ENCODE data around the gene IGSF3. TPM values are rescaled to one million over a fixed set of nuclear protein-coding genes. Genes with fewer than 3 reads are reported as not detected.
"Not testable (repeated sequence)": the region's sequence is repeated elsewhere in the genome, so short reads cannot be mapped to it uniquely, and the experiment has no call there.

The IGSF3 gene
- total RNA-seq, 1 experiment from 2014 or later, result not detected

- H3K4me2 ChIP-seq (ENCODE audit: low read depth, low read length, poor library complexity, severe bottlenecking); H3K79me2 ChIP-seq (ENCODE audit: low read length); DNase-seq; H3K9me2 ChIP-seq (replicated peaks; ENCODE audit: insufficient read depth, low read length); H2AFZ ChIP-seq (ENCODE audit: low read length); H3K4me1 ChIP-seq (ENCODE audit: low read length); H3K36me3 ChIP-seq (ENCODE audit: insufficient read depth, low read length); H3K9me3 ChIP-seq (ENCODE audit: low read length); H3K27me3 ChIP-seq (ENCODE audit: low read length); H3K4me3 ChIP-seq (ENCODE audit: low read length); H3K9ac ChIP-seq (ENCODE audit: low read length); H3K27ac ChIP-seq (ENCODE audit: low read length); H4K20me1 ChIP-seq (ENCODE audit: insufficient read depth, low read depth, low read length): not testable (repeated sequence)
Measured at GRCh38 chr1:116636584-116636983, 30.9 kb downstream of the IGSF3 start.

- H3K36me3 ChIP-seq (ENCODE audit: insufficient read depth, low read length); H3K27ac ChIP-seq (ENCODE audit: low read length); H3K4me2 ChIP-seq (ENCODE audit: low read depth, low read length, poor library complexity, severe bottlenecking); H3K27me3 ChIP-seq (ENCODE audit: low read length); DNase-seq; H3K4me3 ChIP-seq (ENCODE audit: low read length); H3K79me2 ChIP-seq (ENCODE audit: low read length); H3K4me1 ChIP-seq (ENCODE audit: low read length); H2AFZ ChIP-seq (ENCODE audit: low read length); H3K9me3 ChIP-seq (ENCODE audit: low read length); H3K9me2 ChIP-seq (replicated peaks; ENCODE audit: insufficient read depth, low read length); H4K20me1 ChIP-seq (ENCODE audit: insufficient read depth, low read depth, low read length); H3K9ac ChIP-seq (ENCODE audit: low read length): not testable (repeated sequence)
Measured at GRCh38 chr1:116634386-116634785, 33.1 kb downstream of the IGSF3 start.

GRCh38 chr1:116631996-116632925 is 35.3 kb downstream of the IGSF3 start:
- H3K9me3 ChIP-seq (ENCODE audit: low read length); H3K4me2 ChIP-seq (ENCODE audit: low read depth, low read length, poor library complexity, severe bottlenecking); H3K27me3 ChIP-seq (ENCODE audit: low read length); H4K20me1 ChIP-seq (ENCODE audit: insufficient read depth, low read depth, low read length); H3K4me3 ChIP-seq (ENCODE audit: low read length); H3K36me3 ChIP-seq (ENCODE audit: insufficient read depth, low read length); H3K27ac ChIP-seq (ENCODE audit: low read length); H3K4me1 ChIP-seq (ENCODE audit: low read length); H3K79me2 ChIP-seq (ENCODE audit: low read length); DNase-seq; H2AFZ ChIP-seq (ENCODE audit: low read length); H3K9me2 ChIP-seq (replicated peaks; ENCODE audit: insufficient read depth, low read length); H3K9ac ChIP-seq (ENCODE audit: low read length): not testable (repeated sequence)

- H3K9ac ChIP-seq (ENCODE audit: low read length); DNase-seq; H3K9me3 ChIP-seq (ENCODE audit: low read length); H3K27me3 ChIP-seq (ENCODE audit: low read length); H2AFZ ChIP-seq (ENCODE audit: low read length); H3K36me3 ChIP-seq (ENCODE audit: insufficient read depth, low read length); H3K4me2 ChIP-seq (ENCODE audit: low read depth, low read length, poor library complexity, severe bottlenecking); H3K4me3 ChIP-seq (ENCODE audit: low read length); H3K4me1 ChIP-seq (ENCODE audit: low read length); H3K79me2 ChIP-seq (ENCODE audit: low read length); H3K27ac ChIP-seq (ENCODE audit: low read length); H3K9me2 ChIP-seq (replicated peaks; ENCODE audit: insufficient read depth, low read length); H4K20me1 ChIP-seq (ENCODE audit: insufficient read depth, low read depth, low read length): not testable (repeated sequence)
Measured at GRCh38 chr1:116631554-116631953, 36.0 kb downstream of the IGSF3 start.

- not testable (repeated sequence) for H3K4me1 ChIP-seq (ENCODE audit: low read length); H3K79me2 ChIP-seq (ENCODE audit: low read length); H4K20me1 ChIP-seq (ENCODE audit: insufficient read depth, low read depth, low read length); DNase-seq; H3K4me2 ChIP-seq (ENCODE audit: low read depth, low read length, poor library complexity, severe bottlenecking); H3K27ac ChIP-seq (ENCODE audit: low read length); H3K9ac ChIP-seq (ENCODE audit: low read length); H3K27me3 ChIP-seq (ENCODE audit: low read length); H3K4me3 ChIP-seq (ENCODE audit: low read length); H3K36me3 ChIP-seq (ENCODE audit: insufficient read depth, low read length); H3K9me3 ChIP-seq (ENCODE audit: low read length); H2AFZ ChIP-seq (ENCODE audit: low read length); H3K9me2 ChIP-seq (replicated peaks; ENCODE audit: insufficient read depth, low read length)
Measured at GRCh38 chr1:116630057-116630456, 37.5 kb downstream of the IGSF3 start.

- not testable (repeated sequence) for H3K27ac ChIP-seq (ENCODE audit: low read length); H3K27me3 ChIP-seq (ENCODE audit: low read length); H3K4me1 ChIP-seq (ENCODE audit: low read length); H3K9ac ChIP-seq (ENCODE audit: low read length); H3K4me2 ChIP-seq (ENCODE audit: low read depth, low read length, poor library complexity, severe bottlenecking); H3K36me3 ChIP-seq (ENCODE audit: insufficient read depth, low read length); H3K9me2 ChIP-seq (replicated peaks; ENCODE audit: insufficient read depth, low read length); DNase-seq; H3K79me2 ChIP-seq (ENCODE audit: low read length); H2AFZ ChIP-seq (ENCODE audit: low read length); H3K9me3 ChIP-seq (ENCODE audit: low read length); H4K20me1 ChIP-seq (ENCODE audit: insufficient read depth, low read depth, low read length); H3K4me3 ChIP-seq (ENCODE audit: low read length)
Measured at GRCh38 chr1:116629441-116629840, 38.1 kb downstream of the IGSF3 start.

GRCh38 chr1:116628448-116628847 is 39.1 kb downstream of the IGSF3 start:
- Histone ChIP-seq H4K20me1 (ENCODE audit: insufficient read depth, low read depth, low read length) (no peaks in the 10 kb centered on the region), H3K9ac (ENCODE audit: low read length) (no peak overlapping the region), H3K9me3 (ENCODE audit: low read length) (no peaks in the 10 kb centered on the region), H3K4me2 (ENCODE audit: low read depth, low read length, poor library complexity, severe bottlenecking) (no peak overlapping the region), H3K9me2 (replicated peaks; ENCODE audit: insufficient read depth, low read length) (no peaks in the 10 kb centered on the region), H3K36me3 (ENCODE audit: insufficient read depth, low read length) (no peaks in the 10 kb centered on the region), H3K27ac (ENCODE audit: low read length) (no peak overlapping the region), H3K4me1 (ENCODE audit: low read length) (no peaks in the 10 kb centered on the region), H3K27me3 (ENCODE audit: low read length) (no peaks in the 10 kb centered on the region), H3K4me3 (ENCODE audit: low read length) (no peak overlapping the region), H3K79me2 (ENCODE audit: low read length) (no peaks in the 10 kb centered on the region), H2AFZ (ENCODE audit: low read length) (no peak overlapping the region)
- DNase-seq, result no peak

GRCh38 chr1:116627357-116627756 is 40.2 kb downstream of the IGSF3 start:
- not testable (repeated sequence) for H3K36me3 ChIP-seq (ENCODE audit: insufficient read depth, low read length); H3K4me2 ChIP-seq (ENCODE audit: low read depth, low read length, poor library complexity, severe bottlenecking); H3K4me3 ChIP-seq (ENCODE audit: low read length); DNase-seq; H3K9me3 ChIP-seq (ENCODE audit: low read length); H3K27ac ChIP-seq (ENCODE audit: low read length); H3K27me3 ChIP-seq (ENCODE audit: low read length); H3K9ac ChIP-seq (ENCODE audit: low read length); H3K79me2 ChIP-seq (ENCODE audit: low read length); H2AFZ ChIP-seq (ENCODE audit: low read length); H3K9me2 ChIP-seq (replicated peaks; ENCODE audit: insufficient read depth, low read length); H3K4me1 ChIP-seq (ENCODE audit: low read length); H4K20me1 ChIP-seq (ENCODE audit: insufficient read depth, low read depth, low read length)
